ENCODE results near the gene CXXC1.

GRCh38 chr18:50277942-50278341 lies 9.6 kb downstream of the CXXC1 start:
- TF ChIP-seq, protein P1, sequence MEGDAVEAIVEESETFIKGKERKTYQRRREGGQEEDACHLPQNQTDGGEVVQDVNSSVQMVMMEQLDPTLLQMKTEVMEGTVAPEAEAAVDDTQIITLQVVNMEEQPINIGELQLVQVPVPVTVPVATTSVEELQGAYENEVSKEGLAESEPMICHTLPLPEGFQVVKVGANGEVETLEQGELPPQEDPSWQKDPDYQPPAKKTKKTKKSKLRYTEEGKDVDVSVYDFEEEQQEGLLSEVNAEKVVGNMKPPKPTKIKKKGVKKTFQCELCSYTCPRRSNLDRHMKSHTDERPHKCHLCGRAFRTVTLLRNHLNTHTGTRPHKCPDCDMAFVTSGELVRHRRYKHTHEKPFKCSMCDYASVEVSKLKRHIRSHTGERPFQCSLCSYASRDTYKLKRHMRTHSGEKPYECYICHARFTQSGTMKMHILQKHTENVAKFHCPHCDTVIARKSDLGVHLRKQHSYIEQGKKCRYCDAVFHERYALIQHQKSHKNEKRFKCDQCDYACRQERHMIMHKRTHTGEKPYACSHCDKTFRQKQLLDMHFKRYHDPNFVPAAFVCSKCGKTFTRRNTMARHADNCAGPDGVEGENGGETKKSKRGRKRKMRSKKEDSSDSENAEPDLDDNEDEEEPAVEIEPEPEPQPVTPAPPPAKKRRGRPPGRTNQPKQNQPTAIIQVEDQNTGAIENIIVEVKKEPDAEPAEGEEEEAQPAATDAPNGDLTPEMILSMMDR (IDR thresholded peaks at IDR 0.05) = no peak
- TF ChIP-seq EZH2 (IDR thresholded peaks at IDR 0.05) = no peak
